ENCODE measurements around the gene HOOK2.
"Not testable (repeated sequence)": the region's sequence is repeated elsewhere in the genome, so short reads cannot be mapped to it uniquely, and the experiment has no call there.

The HOOK2 gene, protein sequence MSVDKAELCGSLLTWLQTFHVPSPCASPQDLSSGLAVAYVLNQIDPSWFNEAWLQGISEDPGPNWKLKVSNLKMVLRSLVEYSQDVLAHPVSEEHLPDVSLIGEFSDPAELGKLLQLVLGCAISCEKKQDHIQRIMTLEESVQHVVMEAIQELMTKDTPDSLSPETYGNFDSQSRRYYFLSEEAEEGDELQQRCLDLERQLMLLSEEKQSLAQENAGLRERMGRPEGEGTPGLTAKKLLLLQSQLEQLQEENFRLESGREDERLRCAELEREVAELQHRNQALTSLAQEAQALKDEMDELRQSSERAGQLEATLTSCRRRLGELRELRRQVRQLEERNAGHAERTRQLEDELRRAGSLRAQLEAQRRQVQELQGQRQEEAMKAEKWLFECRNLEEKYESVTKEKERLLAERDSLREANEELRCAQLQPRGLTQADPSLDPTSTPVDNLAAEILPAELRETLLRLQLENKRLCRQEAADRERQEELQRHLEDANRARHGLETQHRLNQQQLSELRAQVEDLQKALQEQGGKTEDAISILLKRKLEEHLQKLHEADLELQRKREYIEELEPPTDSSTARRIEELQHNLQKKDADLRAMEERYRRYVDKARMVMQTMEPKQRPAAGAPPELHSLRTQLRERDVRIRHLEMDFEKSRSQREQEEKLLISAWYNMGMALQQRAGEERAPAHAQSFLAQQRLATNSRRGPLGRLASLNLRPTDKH

DNA sequence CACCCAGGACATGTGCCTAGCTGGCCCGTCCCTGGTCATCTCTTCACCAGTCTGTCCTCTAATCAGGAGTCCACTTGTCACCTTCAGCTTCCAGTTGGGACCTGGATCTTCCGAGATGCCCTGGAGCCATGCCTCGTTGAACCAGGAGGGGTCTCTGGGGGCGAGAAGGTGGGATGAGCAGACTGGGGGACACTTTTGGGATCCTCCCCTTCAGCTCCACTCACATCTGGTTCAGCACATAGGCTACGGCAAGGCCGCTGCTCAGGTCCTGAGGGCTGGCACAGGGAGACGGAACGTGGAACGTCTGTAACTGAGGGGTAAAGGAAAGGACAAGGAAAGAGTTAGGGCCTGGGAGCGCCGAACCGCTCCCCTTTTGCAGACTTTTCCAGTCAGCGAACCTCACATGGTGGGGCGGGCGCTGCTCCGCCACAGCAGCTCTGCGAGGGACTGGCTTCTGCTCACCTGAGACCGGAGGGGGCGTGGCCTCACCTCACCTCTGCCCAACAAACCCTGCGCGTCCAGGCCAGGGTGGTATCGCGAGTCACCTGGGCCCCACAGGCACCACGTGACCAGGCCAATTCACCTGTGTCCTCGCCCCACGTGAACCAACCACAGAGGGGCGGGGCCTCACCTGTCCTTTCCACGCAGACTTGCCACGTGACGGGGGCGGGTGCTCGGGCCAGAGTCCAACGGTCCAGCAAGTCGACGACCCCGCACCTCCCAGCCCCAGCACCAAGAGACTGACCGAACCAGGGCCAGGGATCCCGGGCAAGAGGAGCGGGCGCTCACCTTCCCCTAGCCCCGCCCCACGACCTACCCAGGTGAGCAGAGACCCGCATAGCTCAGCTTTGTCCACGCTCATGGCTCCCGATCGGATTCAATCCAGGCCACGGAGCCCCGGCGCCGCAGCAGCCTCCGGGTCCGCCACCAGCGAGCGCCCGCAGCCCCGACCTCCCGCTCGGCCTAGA, at the start of gene HOOK2:
HOOK2 (minus strand) TSS at position 965 of the 968 bp plus-strand sequence; CDS start at position 862, 103 bp downstream.
- DNase-seq (ENCODE audit: extremely low read depth, insufficient read length), result no peak
- no peaks in the 10 kb centered on the region for H3K27me3 ChIP-seq (replicated peaks; ENCODE audit: control insufficient read depth, insufficient read depth, low read length)
- TF ChIP-seq, protein P1, sequence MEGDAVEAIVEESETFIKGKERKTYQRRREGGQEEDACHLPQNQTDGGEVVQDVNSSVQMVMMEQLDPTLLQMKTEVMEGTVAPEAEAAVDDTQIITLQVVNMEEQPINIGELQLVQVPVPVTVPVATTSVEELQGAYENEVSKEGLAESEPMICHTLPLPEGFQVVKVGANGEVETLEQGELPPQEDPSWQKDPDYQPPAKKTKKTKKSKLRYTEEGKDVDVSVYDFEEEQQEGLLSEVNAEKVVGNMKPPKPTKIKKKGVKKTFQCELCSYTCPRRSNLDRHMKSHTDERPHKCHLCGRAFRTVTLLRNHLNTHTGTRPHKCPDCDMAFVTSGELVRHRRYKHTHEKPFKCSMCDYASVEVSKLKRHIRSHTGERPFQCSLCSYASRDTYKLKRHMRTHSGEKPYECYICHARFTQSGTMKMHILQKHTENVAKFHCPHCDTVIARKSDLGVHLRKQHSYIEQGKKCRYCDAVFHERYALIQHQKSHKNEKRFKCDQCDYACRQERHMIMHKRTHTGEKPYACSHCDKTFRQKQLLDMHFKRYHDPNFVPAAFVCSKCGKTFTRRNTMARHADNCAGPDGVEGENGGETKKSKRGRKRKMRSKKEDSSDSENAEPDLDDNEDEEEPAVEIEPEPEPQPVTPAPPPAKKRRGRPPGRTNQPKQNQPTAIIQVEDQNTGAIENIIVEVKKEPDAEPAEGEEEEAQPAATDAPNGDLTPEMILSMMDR (IDR thresholded peaks at IDR 0.05; ENCODE audit: insufficient read depth, low read length, poor library complexity, severe bottlenecking), result no peak
- peak within 1 kb of the TSS; percentile 67 for H3K4me3 ChIP-seq (replicated peaks; ENCODE audit: low read depth, low read length)
- no peaks in the 10 kb centered on the region for H3K36me3 ChIP-seq (ENCODE audit: control insufficient read depth, insufficient read depth, low read length)

DNA sequence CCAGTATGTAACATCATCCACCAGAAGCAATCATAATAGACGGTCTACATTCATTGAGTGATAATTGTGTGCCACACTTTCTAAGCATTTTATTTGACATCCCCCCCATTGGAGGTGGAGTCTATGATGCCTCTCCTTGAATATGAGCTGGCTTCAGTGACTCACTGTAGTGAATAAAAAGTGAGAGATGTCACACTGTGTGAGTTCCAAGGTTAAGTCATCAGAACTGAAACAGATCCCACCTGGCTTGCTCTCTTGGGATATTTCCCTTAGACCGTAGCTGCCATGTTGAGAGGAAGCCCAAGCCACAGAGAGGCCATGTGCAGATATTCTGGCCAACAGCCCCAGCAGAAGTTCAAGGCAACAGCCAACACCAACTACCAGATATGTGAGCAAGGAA, 46.4 kb upstream of the HOOK2 start:
- H3K4me3 ChIP-seq (replicated peaks; ENCODE audit: low read depth, low read length), result no peak overlapping the region
- TF ChIP-seq, protein P1 (IDR thresholded peaks at IDR 0.05; ENCODE audit: insufficient read depth, low read length, poor library complexity, severe bottlenecking), result no peak
- no peaks in the 10 kb centered on the region for H3K36me3 ChIP-seq (ENCODE audit: control insufficient read depth, insufficient read depth, low read length)
- no peaks in the 10 kb centered on the region for H3K27me3 ChIP-seq (replicated peaks; ENCODE audit: control insufficient read depth, insufficient read depth, low read length)
- DNase-seq (ENCODE audit: extremely low read depth, insufficient read length), result no peak

DNA sequence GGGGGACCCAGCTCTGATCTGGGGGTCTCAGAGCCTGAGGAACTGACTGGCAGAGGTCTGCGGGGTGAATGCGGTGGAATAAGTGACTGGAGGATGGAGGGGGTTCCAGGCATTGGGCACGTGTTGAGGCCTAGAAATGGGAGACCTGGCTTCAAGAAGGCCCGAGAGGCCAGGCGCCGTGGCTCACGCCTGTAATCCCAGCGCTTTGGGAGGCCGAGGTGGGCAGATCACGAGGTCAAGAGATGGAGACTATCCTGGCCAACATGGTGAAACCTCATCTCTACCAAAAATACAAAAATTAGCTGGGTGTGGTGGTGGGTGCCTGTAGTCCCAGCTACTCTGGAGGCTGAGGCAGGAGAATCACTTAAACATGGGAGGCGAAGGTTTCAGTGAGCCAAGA, 42.5 kb upstream of the HOOK2 start:
- not testable (repeated sequence) for H3K27me3 ChIP-seq (replicated peaks; ENCODE audit: control insufficient read depth, insufficient read depth, low read length); DNase-seq (ENCODE audit: extremely low read depth, insufficient read length); H3K4me3 ChIP-seq (replicated peaks; ENCODE audit: low read depth, low read length)

DNA sequence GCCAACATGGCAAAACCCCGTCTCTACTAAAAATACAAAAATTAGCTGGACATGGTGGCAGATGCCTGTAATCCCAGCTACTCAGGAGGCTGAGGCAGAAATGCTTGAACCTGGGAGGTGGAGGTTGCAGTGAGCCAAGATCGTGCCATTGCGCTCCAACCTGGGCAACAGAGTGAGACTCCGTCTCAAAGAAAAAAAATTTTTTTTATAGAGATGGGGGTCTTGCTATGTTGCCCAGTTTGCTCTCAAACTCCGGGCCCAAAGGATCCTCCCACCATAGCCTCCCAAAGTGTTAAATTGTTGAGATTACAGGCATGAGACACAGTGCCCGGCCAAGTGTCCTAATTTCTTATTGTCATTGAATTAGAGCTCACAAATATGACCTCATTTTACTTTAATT, 41.8 kb upstream of the HOOK2 start:
- not testable (repeated sequence) for DNase-seq (ENCODE audit: extremely low read depth, insufficient read length); H3K36me3 ChIP-seq (ENCODE audit: control insufficient read depth, insufficient read depth, low read length); H3K27me3 ChIP-seq (replicated peaks; ENCODE audit: control insufficient read depth, insufficient read depth, low read length); H3K4me3 ChIP-seq (replicated peaks; ENCODE audit: low read depth, low read length)

More for the DNA sequence above, 42.5 kb upstream of the HOOK2 start:
- not testable (repeated sequence) for H3K36me3 ChIP-seq (ENCODE audit: control insufficient read depth, insufficient read depth, low read length)

DNA sequence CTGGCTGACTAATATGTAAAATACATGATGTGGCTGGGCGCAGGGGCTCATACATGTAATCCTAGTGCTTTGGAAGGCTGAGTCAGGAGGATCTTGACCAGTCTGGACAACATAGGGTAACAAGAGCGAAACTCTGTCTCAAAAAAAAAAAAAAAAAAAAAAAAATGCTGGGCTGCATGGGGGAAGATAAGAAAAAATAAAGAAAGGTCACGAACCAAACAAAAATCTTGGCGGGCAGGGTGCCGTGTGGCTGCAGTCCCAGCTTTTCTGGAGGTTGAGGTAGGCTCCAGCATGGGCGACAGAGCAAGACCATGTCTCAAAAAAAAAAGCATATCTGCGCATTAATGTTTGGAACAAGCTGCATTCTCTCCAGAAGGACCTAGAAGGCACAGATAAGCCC, 39.7 kb upstream of the HOOK2 start:
- Histone ChIP-seq H3K27me3 (replicated peaks; ENCODE audit: control insufficient read depth, insufficient read depth, low read length) (no peaks in the 10 kb centered on the region), H3K36me3 (ENCODE audit: control insufficient read depth, insufficient read depth, low read length) (peaks cover 3% of the 10 kb centered on the region), H3K4me3 (replicated peaks; ENCODE audit: low read depth, low read length) (no peak overlapping the region)
- TF ChIP-seq, protein P1 (IDR thresholded peaks at IDR 0.05; ENCODE audit: insufficient read depth, low read length, poor library complexity, severe bottlenecking), result no peak
- DNase-seq (ENCODE audit: extremely low read depth, insufficient read length), result no peak

DNA sequence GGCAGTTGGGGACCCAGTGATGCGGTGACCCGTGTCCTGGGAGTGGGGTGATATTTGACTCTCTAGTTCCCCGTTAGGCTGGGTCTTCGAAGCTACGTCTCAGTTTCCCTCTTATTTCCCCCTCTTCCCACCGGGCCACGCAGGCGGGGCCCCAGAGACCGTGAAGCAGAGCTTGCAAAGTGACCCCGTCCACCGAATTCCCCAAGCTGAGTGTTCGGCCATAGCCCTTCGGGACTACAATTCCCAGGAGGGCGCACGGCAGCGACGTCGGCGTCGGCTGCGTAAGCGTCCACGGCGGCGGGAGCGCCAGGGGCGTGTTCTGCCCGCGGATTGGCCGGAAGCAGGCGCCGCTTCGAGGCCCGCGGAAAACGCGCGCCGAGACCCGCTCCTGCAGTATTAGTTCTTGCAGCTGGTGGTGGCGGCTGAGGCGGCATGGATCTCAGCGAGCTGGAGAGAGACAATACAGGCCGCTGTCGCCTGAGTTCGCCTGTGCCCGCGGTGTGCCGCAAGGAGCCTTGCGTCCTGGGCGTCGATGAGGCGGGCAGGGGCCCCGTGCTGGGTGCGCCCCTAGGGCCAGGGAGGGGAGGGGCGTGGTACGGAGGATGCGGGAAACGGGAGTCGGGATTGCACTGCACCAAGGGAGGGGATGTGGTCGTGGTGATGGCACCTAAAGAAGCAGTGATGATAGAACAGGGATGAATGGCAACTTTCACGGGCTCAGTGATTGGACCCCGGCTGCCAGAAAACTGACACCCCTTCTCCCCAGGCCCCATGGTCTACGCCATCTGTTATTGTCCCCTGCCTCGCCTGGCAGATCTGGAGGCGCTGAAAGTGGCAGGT, 31.1 kb upstream of the HOOK2 start, which contains the start of gene RNASEH2A:
RNASEH2A (plus strand) TSS at position 343 of the 840 bp plus-strand sequence; CDS start at position 433, 90 bp downstream.
- Histone ChIP-seq H3K36me3 (ENCODE audit: control insufficient read depth, insufficient read depth, low read length) (peaks cover 4% of the 10 kb centered on the region), H3K27me3 (replicated peaks; ENCODE audit: control insufficient read depth, insufficient read depth, low read length) (no peaks in the 10 kb centered on the region), H3K4me3 (replicated peaks; ENCODE audit: low read depth, low read length) (peak within 1 kb of the TSS; percentile 89)
- DNase-seq (ENCODE audit: extremely low read depth, insufficient read length), result peak; percentile 95
- TF ChIP-seq, protein P1 (IDR thresholded peaks at IDR 0.05; ENCODE audit: insufficient read depth, low read length, poor library complexity, severe bottlenecking), result peak; percentile 1
